ENCODE measurements around the gene UBE2M.

DNA sequence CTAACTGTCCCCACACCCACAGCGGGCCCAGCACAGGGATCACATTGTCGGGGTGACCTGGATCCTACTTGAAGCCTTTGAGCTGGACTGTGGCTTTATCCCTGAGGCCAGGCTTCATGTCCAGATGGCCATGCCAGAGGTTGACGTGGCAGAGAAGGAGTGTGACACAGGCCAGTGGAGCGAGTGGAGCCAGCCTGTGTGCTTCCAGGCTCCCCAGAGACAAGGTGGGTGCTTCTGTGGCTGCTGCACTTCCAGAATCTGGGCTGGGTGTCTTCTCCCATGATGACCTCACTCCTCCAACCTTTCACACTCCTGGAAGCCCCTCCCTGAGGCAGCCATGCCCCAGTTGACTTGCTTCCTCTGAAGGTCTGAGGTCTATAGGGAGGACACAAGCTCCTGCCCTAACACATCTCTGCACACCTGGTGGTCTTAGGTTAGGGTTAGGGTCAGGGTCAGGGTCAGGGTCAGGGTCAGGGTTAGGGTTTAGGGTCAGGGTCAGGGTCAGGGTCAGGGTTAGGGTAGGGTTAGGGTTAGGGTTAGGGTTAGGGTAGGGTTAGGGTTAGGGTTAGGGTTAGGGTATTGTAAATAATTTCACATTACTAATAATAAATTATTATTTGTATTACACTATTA is 27.8 kb upstream of the UBE2M start:
- TF ChIP-seq CTCF (conservative IDR thresholded peaks at IDR 0.05; ENCODE audit: low read depth, low read length) (no peak), EZH2 (IDR thresholded peaks at IDR 0.05; ENCODE audit: borderline replicate concordance, low read depth, low read length, poor library complexity, severe bottlenecking) (no peak)
